Activated gamma-delta T cell treated with Interleukin-2 at 50 U/mL for 16 hours (primary cell): ENCODE data around the gene L3MBTL4.

Experiments
- DNase-seq: peaks from one replicate; pipeline ENCODE4 v3.0.0-alpha.2; 2020

Gene L3MBTL4

DNA sequence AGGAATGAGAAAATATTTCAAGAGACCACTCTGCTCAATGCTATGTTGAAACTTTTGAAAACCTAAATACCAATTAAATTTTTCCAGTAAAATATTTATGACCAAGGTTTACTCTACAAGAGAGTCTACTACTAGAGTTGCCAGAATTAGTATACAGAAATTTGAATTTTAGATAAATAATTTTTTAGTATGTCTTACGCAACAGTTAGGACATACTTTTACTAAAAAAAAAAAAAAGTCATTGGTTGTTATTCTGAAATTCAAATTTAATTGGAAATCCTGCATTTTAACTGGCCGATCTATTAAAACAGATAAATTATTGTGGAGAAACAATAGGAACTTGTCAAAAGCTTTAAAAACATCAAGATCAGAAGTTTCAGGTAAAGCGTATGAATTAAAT, 470.3 kb downstream of the L3MBTL4 start:
- DNase-seq, result no peak

DNA sequence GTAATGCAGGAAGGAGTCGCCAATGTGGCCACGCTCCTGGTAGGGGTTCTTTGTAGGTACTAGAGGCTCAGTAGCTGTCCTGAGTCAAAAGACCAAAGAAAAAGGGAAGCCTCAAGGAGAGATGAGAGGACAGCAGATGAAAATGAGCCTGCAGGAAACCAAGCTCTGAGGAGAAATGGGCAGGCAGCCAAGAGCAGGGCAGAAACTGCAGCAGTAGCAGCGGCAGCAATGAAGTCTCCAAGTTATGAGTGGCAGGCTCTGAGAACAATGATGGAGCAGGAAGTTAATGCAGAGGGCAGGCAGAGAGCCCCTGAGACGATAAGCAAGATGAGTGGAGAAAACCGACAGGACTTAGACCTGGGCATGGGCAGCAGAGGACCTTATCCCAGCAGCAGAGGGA, 471.2 kb downstream of the L3MBTL4 start:
- no peak for DNase-seq

DNA sequence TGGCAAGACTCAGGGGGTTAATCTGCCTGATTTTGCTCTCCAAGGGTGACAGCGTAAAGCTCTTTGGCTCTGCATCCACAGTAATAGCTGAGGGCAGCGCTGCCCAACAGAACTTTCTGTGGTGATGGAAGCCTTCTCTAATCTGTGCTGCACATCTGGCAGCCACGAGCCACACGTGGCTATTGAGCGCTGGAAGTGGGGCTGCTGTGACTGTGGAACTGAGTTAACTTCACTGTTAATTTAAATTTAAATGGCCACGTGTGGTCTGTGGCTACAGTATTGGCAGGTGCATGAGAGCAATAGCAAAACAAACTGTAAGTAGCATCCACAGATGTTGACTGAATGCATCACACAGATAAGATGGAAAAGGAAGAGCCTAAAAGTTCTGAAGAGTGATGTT, 472.1 kb downstream of the L3MBTL4 start:
- no peak for DNase-seq

DNA sequence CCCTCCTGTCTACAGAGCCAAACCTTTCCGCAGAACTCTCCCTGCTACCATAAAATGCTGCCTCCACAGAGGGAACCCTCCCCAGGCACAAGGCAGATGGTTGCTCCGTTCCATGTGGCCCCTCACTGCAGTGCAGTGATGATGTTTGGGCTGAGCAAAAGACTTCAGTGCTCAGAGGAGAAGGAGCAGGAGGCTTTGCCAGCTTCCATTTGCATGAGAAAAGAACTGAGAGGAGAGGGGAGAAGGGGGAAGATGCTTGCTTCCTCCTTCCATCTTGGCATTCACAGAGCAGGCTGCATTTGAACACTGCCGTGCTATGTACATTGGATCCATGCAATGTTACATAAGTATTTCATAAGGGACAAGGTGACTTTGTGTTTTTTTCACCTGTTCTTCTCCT, 472.8 kb downstream of the L3MBTL4 start:
- no peak for DNase-seq

DNA sequence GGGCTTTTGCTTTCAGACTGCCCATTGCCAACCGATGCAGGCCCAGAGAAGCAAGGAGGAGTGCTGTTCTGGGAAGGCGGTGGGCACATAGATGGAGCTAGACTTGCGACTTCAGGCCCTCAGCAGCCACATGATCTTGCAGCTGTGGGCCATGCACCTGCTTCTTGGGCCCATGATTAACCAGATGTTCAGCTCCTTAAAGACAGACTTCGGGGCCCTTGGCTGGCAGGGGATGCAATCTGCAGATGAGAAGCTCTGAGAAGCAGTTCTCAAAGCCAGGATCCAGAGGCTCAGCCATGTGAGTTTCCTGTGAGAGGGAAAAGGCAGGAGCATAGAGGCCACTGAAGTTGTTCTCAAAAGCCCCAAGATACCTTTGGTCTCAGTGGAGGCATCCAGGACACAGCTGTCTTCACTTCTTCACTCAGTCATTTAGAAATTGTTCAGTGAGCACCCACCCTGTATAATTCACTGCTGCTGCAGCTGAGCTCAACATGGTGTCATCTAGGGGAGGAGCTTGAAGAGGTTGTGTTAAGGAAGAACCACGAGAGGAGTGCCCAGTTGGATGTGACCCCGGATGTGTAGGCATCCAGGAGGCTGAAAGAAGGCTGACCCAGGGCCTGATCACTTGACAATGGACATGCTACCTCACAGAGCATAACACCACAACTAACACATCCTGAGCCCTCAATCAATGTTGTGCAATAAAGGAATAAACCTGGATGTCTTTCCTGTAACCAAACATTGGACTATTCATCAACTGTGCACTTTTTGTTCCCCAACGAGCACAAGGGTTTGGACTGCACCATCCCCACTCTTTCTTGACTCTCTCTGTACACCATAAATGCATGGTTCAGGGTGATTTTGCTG, 474.7 kb downstream of the L3MBTL4 start:
- no peak for DNase-seq

DNA sequence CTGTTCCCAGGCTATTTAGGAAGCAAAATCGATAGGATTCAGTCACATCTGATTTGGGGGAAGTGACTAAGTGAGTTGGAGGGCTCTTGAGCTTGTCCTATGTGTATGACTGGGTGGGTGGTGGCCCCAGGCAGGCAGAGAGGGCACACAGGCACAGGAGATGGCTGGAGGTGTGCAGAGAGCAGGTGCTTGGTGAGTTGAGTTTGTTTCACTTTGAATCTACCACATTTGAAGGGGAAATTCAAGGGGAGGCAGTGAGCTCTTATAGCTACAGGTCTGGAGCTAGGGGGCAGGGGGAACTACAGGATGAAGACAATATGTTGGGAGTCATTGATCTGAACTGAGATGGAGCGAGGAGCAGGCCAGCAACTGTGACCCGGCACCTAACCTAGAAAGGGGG, 476.9 kb downstream of the L3MBTL4 start:
- no peak for DNase-seq

- DNase-seq, result no peak
Measured at GRCh38 chr18:5937121-5937520, 477.6 kb downstream of the L3MBTL4 start.

DNA sequence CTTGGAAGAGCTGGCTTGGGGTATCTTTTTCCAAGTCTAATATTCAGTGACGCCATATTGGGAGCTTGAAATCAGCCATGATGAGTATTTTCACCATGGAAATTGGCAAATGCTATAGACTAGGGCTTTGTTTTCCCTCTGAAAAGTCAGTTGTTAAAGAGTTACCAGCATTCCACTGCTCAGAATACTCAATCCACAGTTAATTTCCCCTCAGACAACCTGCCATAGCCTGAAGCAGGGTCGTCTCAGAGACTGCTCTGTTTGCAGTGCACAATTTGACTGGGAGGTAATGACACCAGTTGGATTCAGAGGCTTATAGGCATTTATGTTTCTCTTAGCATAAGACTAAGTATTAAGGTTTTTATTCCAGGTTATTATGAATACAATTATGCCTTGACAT, 483.9 kb downstream of the L3MBTL4 start:
- DNase-seq, result no peak

GRCh38 chr18:5918205-5918858, 496.4 kb downstream of the L3MBTL4 start:
- DNase-seq, result no peak

GRCh38 chr18:5914951-5915350, 499.8 kb downstream of the L3MBTL4 start:
- no peak for DNase-seq

GRCh38 chr18:5914016-5914415, 500.7 kb downstream of the L3MBTL4 start:
- DNase-seq, result no peak

DNA sequence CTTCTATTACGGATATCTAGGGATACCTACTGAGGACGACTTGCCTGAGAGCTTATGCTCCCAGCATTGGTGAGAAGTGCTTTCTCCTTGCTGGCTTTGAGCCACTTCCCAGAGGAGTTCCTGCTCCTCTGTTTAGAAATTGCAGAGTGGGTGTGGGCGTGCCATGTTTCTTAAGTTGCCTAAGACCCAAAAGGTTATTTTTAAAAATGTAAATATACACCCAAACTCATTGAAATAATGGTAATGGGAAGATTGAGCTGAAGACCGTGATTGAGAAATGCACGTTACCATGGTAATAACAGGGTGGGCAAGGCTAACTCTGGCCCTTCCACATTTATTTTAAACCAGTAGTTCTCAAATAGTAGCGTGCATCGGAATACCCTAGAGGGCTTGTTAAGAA, 502.1 kb downstream of the L3MBTL4 start:
- no peak for DNase-seq

- DNase-seq, result no peak
Measured at GRCh38 chr18:5909125-5909524, 505.6 kb downstream of the L3MBTL4 start.
